Measurements from ENCODE around the gene SYCP2. TPM values are rescaled to one million over a fixed set of nuclear protein-coding genes. Genes with fewer than 3 reads are reported as not detected.

Gene SYCP2
- total RNA-seq, 1 experiment from 2014 or later: 0.70 TPM

DNA sequence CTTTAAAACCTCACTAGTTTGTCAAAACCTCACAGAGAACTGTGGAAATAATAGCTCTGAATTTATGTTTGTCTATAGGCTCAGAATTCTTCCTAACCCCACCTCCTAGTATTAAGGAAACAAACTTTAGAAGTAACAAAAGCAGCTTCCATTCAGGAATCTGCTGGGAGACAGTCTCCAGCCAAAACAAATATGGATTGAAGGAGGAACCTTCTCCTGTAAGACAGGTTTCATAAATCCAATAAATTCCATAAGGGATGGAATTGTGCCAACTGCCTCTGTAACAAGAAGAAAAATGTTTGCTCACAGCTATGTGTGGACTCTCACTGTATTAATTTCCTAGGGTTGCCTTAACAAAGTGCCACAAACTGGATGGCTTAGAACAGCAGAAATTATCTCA, 7.5 kb downstream of the SYCP2 start:
- no peaks in the 10 kb centered on the region for H3K27me3 ChIP-seq (ENCODE audit: insufficient read depth, low read length)
- no peaks in the 10 kb centered on the region for H3K36me3 Mint-ChIP-seq (ENCODE audit: insufficient read depth in 1 of 3, low read depth in 3 of 3)
- no peak overlapping the region for H4K8ac ChIP-seq (replicated peaks; ENCODE audit: insufficient read length, low read depth, low read length)
- no peak overlapping the region for H2AK5ac ChIP-seq (ENCODE audit: insufficient read length, low read length)
- no peaks in the 10 kb centered on the region for H3K9me3 Mint-ChIP-seq
- H3K23ac ChIP-seq (ENCODE audit: insufficient read length, low read depth, low read length): no peak overlapping the region
- H3K18ac ChIP-seq (ENCODE audit: insufficient read length, low read depth, low read length): no peak overlapping the region
- H2BK12ac ChIP-seq (ENCODE audit: insufficient read length, low read depth, low read length): no peak overlapping the region
- H3K23me2 ChIP-seq (ENCODE audit: insufficient read length, low read depth, low read length, poor library complexity, severe bottlenecking): no peaks in the 10 kb centered on the region
- H3K27ac Mint-ChIP-seq: no peak overlapping the region
- H3K27me3 Mint-ChIP-seq (ENCODE audit: low read depth): peaks cover 2% of the 10 kb centered on the region
- H4K5ac ChIP-seq (ENCODE audit: insufficient read length, low read depth, low read length): no peak overlapping the region
- no peak overlapping the region for H3K4ac ChIP-seq (ENCODE audit: low read depth, low read length)
- no peaks in the 10 kb centered on the region for H3K79me2 ChIP-seq (ENCODE audit: insufficient read depth, low read length)
- H2BK15ac ChIP-seq (ENCODE audit: low read depth, low read length): no peak overlapping the region
- no peaks in the 10 kb centered on the region for H3K79me1 ChIP-seq (ENCODE audit: insufficient read depth, low read depth, low read length, poor library complexity, severe bottlenecking)
- H3K4me1 ChIP-seq (ENCODE audit: insufficient read depth, low read length): no peaks in the 10 kb centered on the region
- H3T11ph ChIP-seq (ENCODE audit: low read length): no peak overlapping the region
- no peak overlapping the region for H4K91ac ChIP-seq (ENCODE audit: insufficient read length, low read depth, low read length)
- H2BK120ac ChIP-seq (ENCODE audit: low read depth, low read length, poor library complexity, severe bottlenecking): no peak overlapping the region
- no peaks in the 10 kb centered on the region for H3K9me3 ChIP-seq (ENCODE audit: control insufficient read depth, low read depth, low read length)
- no peak overlapping the region for H3K14ac ChIP-seq (ENCODE audit: insufficient read depth, low read length)
- H3K56ac ChIP-seq (ENCODE audit: insufficient read length, low read depth, low read length): no peak overlapping the region
- H3K4me3 Mint-ChIP-seq: no peak overlapping the region
- H3K27ac ChIP-seq (ENCODE audit: insufficient read length, low read depth, low read length): no peak overlapping the region
- no peak overlapping the region for H2AFZ ChIP-seq (ENCODE audit: low read length)
- no peaks in the 10 kb centered on the region for H4K20me1 ChIP-seq (ENCODE audit: control insufficient read depth, insufficient read depth, insufficient read length)
- no peak overlapping the region for H2BK20ac ChIP-seq (ENCODE audit: low read depth, low read length, poor library complexity, severe bottlenecking)
- H3K4me1 Mint-ChIP-seq: peaks cover 0 to 7% of the 10 kb centered on the region in 2 experiments; a peak in 2 of 4 replicates
- no peak overlapping the region for H2BK5ac ChIP-seq (ENCODE audit: insufficient read length, low read length)
- H3K4me2 ChIP-seq (ENCODE audit: insufficient read depth, insufficient read length, low read length): no peak overlapping the region
- TF ChIP-seq, protein P1, sequence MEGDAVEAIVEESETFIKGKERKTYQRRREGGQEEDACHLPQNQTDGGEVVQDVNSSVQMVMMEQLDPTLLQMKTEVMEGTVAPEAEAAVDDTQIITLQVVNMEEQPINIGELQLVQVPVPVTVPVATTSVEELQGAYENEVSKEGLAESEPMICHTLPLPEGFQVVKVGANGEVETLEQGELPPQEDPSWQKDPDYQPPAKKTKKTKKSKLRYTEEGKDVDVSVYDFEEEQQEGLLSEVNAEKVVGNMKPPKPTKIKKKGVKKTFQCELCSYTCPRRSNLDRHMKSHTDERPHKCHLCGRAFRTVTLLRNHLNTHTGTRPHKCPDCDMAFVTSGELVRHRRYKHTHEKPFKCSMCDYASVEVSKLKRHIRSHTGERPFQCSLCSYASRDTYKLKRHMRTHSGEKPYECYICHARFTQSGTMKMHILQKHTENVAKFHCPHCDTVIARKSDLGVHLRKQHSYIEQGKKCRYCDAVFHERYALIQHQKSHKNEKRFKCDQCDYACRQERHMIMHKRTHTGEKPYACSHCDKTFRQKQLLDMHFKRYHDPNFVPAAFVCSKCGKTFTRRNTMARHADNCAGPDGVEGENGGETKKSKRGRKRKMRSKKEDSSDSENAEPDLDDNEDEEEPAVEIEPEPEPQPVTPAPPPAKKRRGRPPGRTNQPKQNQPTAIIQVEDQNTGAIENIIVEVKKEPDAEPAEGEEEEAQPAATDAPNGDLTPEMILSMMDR (conservative IDR thresholded peaks at IDR 0.05): no peak
- DNase-seq: no peak
- H3K9ac ChIP-seq (ENCODE audit: extremely low read depth, insufficient read length, low read length): no peak overlapping the region

All from H9 (cell line).